Stomach smooth muscle (tissue), 2 donors: ENCODE data around the gene RAB14.

Experiments used
- H3K27ac ChIP-seq: one replicate; pipeline ENCODE4 v1.7.0; 2013; ENCODE audit warnings: mild to moderate bottlenecking, low read length, inconsistent platforms
- H3K27me3 ChIP-seq, 2 donors: one replicate each; pipeline ENCODE4 v1.7.0; 2013; ENCODE audit warnings: low read length in 2 of 2; ENCODE audit not compliant: insufficient read depth in 2 of 2, control insufficient read depth in 1 of 2
- H3K36me3 ChIP-seq, 2 donors: one replicate each; pipeline ENCODE4 v1.7.0; 2013; ENCODE audit warnings: low read length in 2 of 2; ENCODE audit not compliant: control insufficient read depth in 2 of 2, insufficient read depth in 2 of 2
- H3K4me1 ChIP-seq: one replicate; pipeline ENCODE4 v1.7.0; 2013; ENCODE audit warnings: low read length; ENCODE audit not compliant: control insufficient read depth, insufficient read depth
- H3K4me3 ChIP-seq, 2 donors: one replicate each; pipeline ENCODE4 v1.7.0; 2013; ENCODE audit warnings: low read length in 2 of 2
- H3K9ac ChIP-seq, 2 donors: one replicate each; pipeline ENCODE4 v1.7.0; 2013; ENCODE audit warnings: low read length in 2 of 2, mild to moderate bottlenecking in 1 of 2
- H3K9me3 ChIP-seq, 2 donors: one replicate each; pipeline ENCODE4 v1.7.0; 2013; ENCODE audit warnings: low read length in 2 of 2; ENCODE audit not compliant: control insufficient read depth in 2 of 2
- donor health status: healthy.
- donor health status: Pancreatic carcinoma.

The RAB14 gene

GRCh38 chr9:121189660-121190059 is 12.0 kb downstream of the RAB14 start:
- H3K4me1 ChIP-seq: peaks cover 2% of the 10 kb centered on the region
- H3K4me3 ChIP-seq: no peak overlapping the region
- no peak overlapping the region for H3K27ac ChIP-seq
- no peaks in the 10 kb centered on the region for H3K27me3 ChIP-seq
- H3K9me3 ChIP-seq: no peaks in the 10 kb centered on the region
- H3K9ac ChIP-seq: no peak overlapping the region
- peaks cover 2 to 11% of the 10 kb centered on the region in 2 donors for H3K36me3 ChIP-seq

- H3K4me1 ChIP-seq: peaks cover 2% of the 10 kb centered on the region
- peaks cover 2 to 14% of the 10 kb centered on the region in 2 donors for H3K36me3 ChIP-seq
- H3K4me3 ChIP-seq: no peak overlapping the region
- H3K9me3 ChIP-seq: no peaks in the 10 kb centered on the region
- no peak overlapping the region for H3K9ac ChIP-seq
- H3K27ac ChIP-seq: no peak overlapping the region
- H3K27me3 ChIP-seq: no peaks in the 10 kb centered on the region
Observed at GRCh38 chr9:121189006-121189405, 12.7 kb downstream of the RAB14 start.

- H3K9ac ChIP-seq: no peak overlapping the region
- no peaks in the 10 kb centered on the region for H3K27me3 ChIP-seq
- no peak overlapping the region for H3K27ac ChIP-seq
- no peaks in the 10 kb centered on the region for H3K4me1 ChIP-seq
- H3K4me3 ChIP-seq: no peak overlapping the region
- H3K36me3 ChIP-seq: peaks cover 2 to 15% of the 10 kb centered on the region in 2 donors
- H3K9me3 ChIP-seq: no peaks in the 10 kb centered on the region
Observed at GRCh38 chr9:121187636-121188305, 13.9 kb downstream of the RAB14 start.

GRCh38 chr9:121185774-121186403 is 15.8 kb downstream of the RAB14 start:
- no peak overlapping the region for H3K9ac ChIP-seq
- H3K4me3 ChIP-seq: no peak overlapping the region
- no peaks in the 10 kb centered on the region for H3K4me1 ChIP-seq
- H3K9me3 ChIP-seq: no peaks in the 10 kb centered on the region
- no peaks in the 10 kb centered on the region for H3K27me3 ChIP-seq
- peaks cover 10 to 23% of the 10 kb centered on the region in 2 donors for H3K36me3 ChIP-seq
- no peak overlapping the region for H3K27ac ChIP-seq

- H3K9ac ChIP-seq: no peak overlapping the region
- no peak overlapping the region for H3K27ac ChIP-seq
- H3K27me3 ChIP-seq: no peaks in the 10 kb centered on the region
- H3K4me3 ChIP-seq: no peak overlapping the region
- no peaks in the 10 kb centered on the region for H3K9me3 ChIP-seq
- no peaks in the 10 kb centered on the region for H3K4me1 ChIP-seq
- H3K36me3 ChIP-seq: peaks cover 10 to 24% of the 10 kb centered on the region in 2 donors
Observed at GRCh38 chr9:121185178-121185745, 16.4 kb downstream of the RAB14 start.

- no peak overlapping the region for H3K9ac ChIP-seq
- H3K4me1 ChIP-seq: no peaks in the 10 kb centered on the region
- no peaks in the 10 kb centered on the region for H3K9me3 ChIP-seq
- H3K36me3 ChIP-seq: peaks cover 10 to 29% of the 10 kb centered on the region in 2 donors
- no peak overlapping the region for H3K27ac ChIP-seq
- H3K27me3 ChIP-seq: no peaks in the 10 kb centered on the region
- no peak overlapping the region for H3K4me3 ChIP-seq
Observed at GRCh38 chr9:121184463-121184862, 17.2 kb downstream of the RAB14 start.

GRCh38 chr9:121183666-121184423 is 17.8 kb downstream of the RAB14 start:
- peaks cover 11 to 29% of the 10 kb centered on the region in 2 donors for H3K36me3 ChIP-seq
- H3K27ac ChIP-seq: no peak overlapping the region
- no peaks in the 10 kb centered on the region for H3K4me1 ChIP-seq
- H3K9me3 ChIP-seq: no peaks in the 10 kb centered on the region
- H3K4me3 ChIP-seq: no peak overlapping the region
- peak overlapping the region in 1 of 2 donors; percentile 10 for H3K9ac ChIP-seq
- no peaks in the 10 kb centered on the region for H3K27me3 ChIP-seq

- Histone ChIP-seq H3K27me3 (no peaks in the 10 kb centered on the region), H3K4me1 (no peaks in the 10 kb centered on the region), H3K27ac (no peak overlapping the region), H3K9me3 (no peaks in the 10 kb centered on the region), H3K36me3 (peaks cover 12 to 29% of the 10 kb centered on the region in 2 donors), H3K9ac (no peak overlapping the region), H3K4me3 (no peak overlapping the region)
Observed at GRCh38 chr9:121182989-121183388, 18.7 kb downstream of the RAB14 start.

GRCh38 chr9:121182101-121182836 is 19.4 kb downstream of the RAB14 start:
- no peak overlapping the region for H3K27ac ChIP-seq
- H3K4me1 ChIP-seq: no peaks in the 10 kb centered on the region
- no peaks in the 10 kb centered on the region for H3K9me3 ChIP-seq
- H3K9ac ChIP-seq: no peak overlapping the region
- H3K36me3 ChIP-seq: peaks cover 12 to 29% of the 10 kb centered on the region in 2 donors
- no peak overlapping the region for H3K4me3 ChIP-seq
- no peaks in the 10 kb centered on the region for H3K27me3 ChIP-seq
